Glutamatergic neuron (in vitro differentiated cells): ENCODE measurements around the gene TENT5C. TPM values are rescaled to one million over a fixed set of nuclear protein-coding genes. Genes with fewer than 3 reads are reported as not detected.

Source experiments
- DNase-seq: peaks from one replicate; pipeline ENCODE4 v3.0.0; 2022
- H3K27ac Mint-ChIP-seq: one replicate; pipeline ENCODE4 v1.8.0; 2020; ENCODE audit warnings: mild to moderate bottlenecking, mixed read lengths, inconsistent platforms; ENCODE audit not compliant: unreplicated experiment
- H3K27me3 Mint-ChIP-seq: one replicate; pipeline ENCODE4 v1.8.0; 2020; ENCODE audit warnings: mild to moderate bottlenecking, moderate library complexity, mixed read lengths, inconsistent platforms; ENCODE audit not compliant: unreplicated experiment
- H3K36me3 Mint-ChIP-seq: one replicate; pipeline ENCODE4 v1.8.0; 2020; ENCODE audit warnings: mild to moderate bottlenecking, mixed read lengths, inconsistent platforms; ENCODE audit not compliant: unreplicated experiment
- H3K4me1 Mint-ChIP-seq: one replicate; pipeline ENCODE4 v1.8.0; 2020; ENCODE audit warnings: mild to moderate bottlenecking, low read depth, mixed read lengths, inconsistent platforms; ENCODE audit not compliant: unreplicated experiment
- H3K4me3 Mint-ChIP-seq: one replicate; pipeline ENCODE4 v1.8.0; 2020; ENCODE audit warnings: mild to moderate bottlenecking, mixed read lengths, inconsistent platforms; ENCODE audit not compliant: unreplicated experiment
- H3K9me3 Mint-ChIP-seq: one replicate; pipeline ENCODE4 v1.8.0; 2020; ENCODE audit warnings: mild to moderate bottlenecking, moderate library complexity, mixed read lengths, inconsistent platforms; ENCODE audit not compliant: unreplicated experiment
- CTCF ChIP-seq: fragments of 200-600 bp; sonication (generic); IDR thresholded peaks from one replicate; pipeline ENCODE4 v1.5.0; 2021; ENCODE audit not compliant: partially characterized antibody, unreplicated experiment
- total RNA-seq: library from RNA; stranded (reverse); fragmentation: NEBNext Ultra II Directional; extraction: Animal tissue kit (Norgen Biotek cat#: 25700); gene quantifications from one replicate; pipeline ENCODE4 v1.2.1, GENCODE V29; 2021; ENCODE audit not compliant: unreplicated experiment

The TENT5C gene
- total RNA-seq, 1 donor from 2014 or later = 0.27 TPM

- H3K27ac Mint-ChIP-seq = no peak overlapping the region
- H3K27me3 Mint-ChIP-seq = peaks cover 2% of the 10 kb centered on the region
- peaks cover 1% of the 10 kb centered on the region for H3K9me3 Mint-ChIP-seq
- no peak for TF ChIP-seq CTCF
- no peaks in the 10 kb centered on the region for H3K4me1 Mint-ChIP-seq
- no peak overlapping the region for H3K4me3 Mint-ChIP-seq
- no peak for DNase-seq
- no peaks in the 10 kb centered on the region for H3K36me3 Mint-ChIP-seq
Measured at GRCh38 chr1:117621316-117621715, 15.5 kb downstream of the TENT5C start.

DNA sequence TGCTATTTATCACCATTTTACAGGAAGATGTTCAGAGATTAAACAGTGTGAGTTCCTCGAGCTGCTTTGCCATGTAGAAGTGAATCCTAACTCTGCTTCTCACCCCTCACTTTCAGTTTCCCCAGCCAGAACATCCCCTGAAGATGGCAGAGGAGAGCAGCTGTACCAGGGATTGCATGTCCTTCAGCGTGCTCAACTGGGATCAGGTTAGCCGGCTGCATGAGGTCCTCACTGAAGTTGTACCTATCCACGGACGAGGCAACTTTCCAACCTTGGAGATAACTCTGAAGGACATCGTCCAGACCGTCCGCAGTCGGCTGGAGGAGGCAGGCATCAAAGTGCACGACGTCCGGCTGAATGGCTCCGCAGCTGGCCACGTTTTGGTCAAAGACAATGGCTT, 16.9 kb downstream of the TENT5C start:
- TF ChIP-seq CTCF = no peak
- no peak for DNase-seq
- H3K27ac Mint-ChIP-seq = no peak overlapping the region
- no peaks in the 10 kb centered on the region for H3K36me3 Mint-ChIP-seq
- no peaks in the 10 kb centered on the region for H3K4me1 Mint-ChIP-seq
- no peak overlapping the region for H3K4me3 Mint-ChIP-seq
- peaks cover 1% of the 10 kb centered on the region for H3K9me3 Mint-ChIP-seq
- peaks cover 1% of the 10 kb centered on the region for H3K27me3 Mint-ChIP-seq

DNA sequence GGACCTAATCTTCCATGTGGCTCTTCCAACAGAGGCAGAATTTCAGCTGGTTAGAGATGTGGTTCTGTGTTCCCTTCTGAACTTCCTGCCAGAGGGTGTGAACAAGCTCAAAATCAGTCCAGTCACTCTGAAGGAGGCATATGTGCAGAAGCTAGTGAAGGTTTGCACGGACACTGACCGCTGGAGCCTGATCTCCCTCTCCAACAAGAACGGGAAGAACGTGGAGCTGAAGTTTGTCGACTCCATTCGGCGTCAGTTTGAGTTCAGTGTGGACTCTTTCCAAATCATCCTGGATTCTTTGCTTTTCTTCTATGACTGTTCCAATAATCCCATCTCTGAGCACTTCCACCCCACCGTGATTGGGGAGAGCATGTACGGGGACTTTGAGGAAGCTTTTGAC, 17.3 kb downstream of the TENT5C start:
- Mint-ChIP-seq H3K9me3 (peaks cover 1% of the 10 kb centered on the region), H3K27ac (no peak overlapping the region), H3K4me3 (no peak overlapping the region), H3K4me1 (no peaks in the 10 kb centered on the region), H3K36me3 (no peaks in the 10 kb centered on the region), H3K27me3 (peaks cover 1% of the 10 kb centered on the region)
- no peak for TF ChIP-seq CTCF
- no peak for DNase-seq

GRCh38 chr1:117623698-117624097, 17.9 kb downstream of the TENT5C start:
- no peak for TF ChIP-seq CTCF
- Mint-ChIP-seq H3K27ac (no peak overlapping the region), H3K36me3 (no peaks in the 10 kb centered on the region), H3K27me3 (peaks cover 1% of the 10 kb centered on the region), H3K9me3 (peaks cover 1% of the 10 kb centered on the region), H3K4me1 (no peaks in the 10 kb centered on the region), H3K4me3 (no peak overlapping the region)
- DNase-seq = no peak

DNA sequence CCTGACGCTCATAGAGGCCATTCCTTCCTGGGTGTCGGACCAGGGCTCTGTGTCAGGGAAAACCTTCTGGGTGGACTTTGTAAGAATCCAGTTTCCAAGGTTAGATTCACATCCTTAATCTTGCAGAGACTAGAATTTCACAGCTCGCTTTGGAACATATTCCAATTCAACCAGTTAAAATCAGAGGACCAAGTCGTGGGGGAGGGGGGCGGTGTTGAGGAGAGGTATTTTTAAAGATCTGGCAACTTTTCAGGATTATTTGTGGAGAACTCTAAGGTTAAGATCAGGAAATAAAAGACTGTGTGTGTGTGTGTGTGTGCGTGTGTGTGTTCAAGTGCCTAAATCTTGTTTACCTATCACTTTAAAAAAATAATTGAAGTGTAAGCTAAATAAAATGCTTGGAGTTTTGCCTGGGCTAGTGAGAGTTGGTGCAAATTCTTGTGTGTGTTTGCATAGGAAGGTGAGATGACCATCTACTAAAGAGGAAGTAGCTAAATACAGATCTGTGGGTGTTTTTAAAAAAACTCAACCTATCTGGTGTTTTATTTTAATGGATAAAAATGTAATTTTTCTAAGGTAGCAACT, 21.8 kb downstream of the TENT5C start:
- Mint-ChIP-seq H3K27me3 (peaks cover 5% of the 10 kb centered on the region), H3K27ac (no peak overlapping the region), H3K4me1 (peaks cover 16% of the 10 kb centered on the region)

More for the DNA sequence above, 21.8 kb downstream of the TENT5C start:
- TF ChIP-seq CTCF = no peak
- H3K9me3 Mint-ChIP-seq = no peaks in the 10 kb centered on the region
- H3K4me3 Mint-ChIP-seq = no peak overlapping the region
- H3K36me3 Mint-ChIP-seq = peaks cover 6% of the 10 kb centered on the region
- no peak for DNase-seq
